HG02981 (cell line): ENCODE data around the gene RAP1B.

Source experiments
- ATAC-seq: cut with Tn5 transposase; IDR thresholded peaks from one replicate; pipeline ENCODE4 v1.9.1; 2021; ENCODE audit warnings: mild to moderate bottlenecking, moderate library complexity; ENCODE audit not compliant: unreplicated experiment

The RAP1B gene

GRCh38 chr12:68611094-68611805 is 551 bp downstream of the RAP1B start:
- peak; percentile 26 for ATAC-seq

- no peak for ATAC-seq
Observed at GRCh38 chr12:68611806-68612160, 1.1 kb downstream of the RAP1B start.

- ATAC-seq, result no peak
Observed at GRCh38 chr12:68612202-68612601, 1.5 kb downstream of the RAP1B start.

DNA sequence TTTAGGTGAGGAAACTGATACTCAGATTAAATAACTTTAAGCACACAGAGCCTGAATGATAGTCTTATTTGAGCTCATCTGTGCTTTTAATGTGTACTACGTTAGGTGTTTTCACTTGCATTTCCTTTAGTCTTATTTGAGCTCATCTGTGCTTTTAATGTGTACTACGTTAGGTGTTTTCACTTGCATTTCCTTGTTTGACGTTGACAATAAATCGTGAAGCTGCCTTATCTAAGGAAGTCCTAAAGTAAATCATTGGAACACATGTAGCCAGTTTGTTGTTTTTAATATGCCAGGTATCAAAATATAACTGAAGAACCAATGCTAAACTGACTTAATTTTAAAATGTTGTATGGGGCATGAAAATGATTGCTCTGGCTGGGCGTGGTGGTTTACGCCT is 2.0 kb downstream of the RAP1B start:
- ATAC-seq, result no peak

DNA sequence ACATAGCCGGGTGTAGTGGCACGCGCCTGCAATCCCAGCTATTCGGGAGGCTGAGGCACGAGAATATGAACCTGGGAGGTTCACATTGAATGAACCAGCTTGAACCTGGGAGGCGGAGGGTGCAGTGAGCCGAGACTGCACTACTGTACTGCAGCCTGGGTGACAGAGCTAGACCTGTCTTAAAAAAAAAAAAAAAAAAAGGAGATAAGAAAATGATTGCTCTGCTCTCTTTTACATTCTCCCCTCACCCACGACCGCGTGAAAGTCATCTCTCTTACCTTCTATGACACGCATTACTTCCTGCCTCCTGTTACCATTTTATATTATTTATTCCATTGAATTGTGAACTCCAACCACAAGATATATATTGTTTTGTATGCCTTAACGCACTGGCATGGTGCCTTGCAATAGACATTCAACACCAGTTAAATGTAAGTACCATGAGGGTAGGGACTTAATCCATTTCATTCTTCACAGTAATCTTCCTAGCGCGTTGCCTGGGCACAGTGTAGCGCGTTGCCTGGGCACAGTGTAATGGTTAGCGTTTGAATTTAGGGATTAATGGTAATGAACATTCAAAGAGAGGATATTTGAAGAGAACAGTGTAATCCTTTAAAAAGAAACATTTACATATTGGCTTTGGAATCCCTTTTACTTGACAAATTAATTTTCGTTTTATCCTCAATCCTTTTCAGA is 2.7 kb downstream of the RAP1B start:
- no peak for ATAC-seq

DNA sequence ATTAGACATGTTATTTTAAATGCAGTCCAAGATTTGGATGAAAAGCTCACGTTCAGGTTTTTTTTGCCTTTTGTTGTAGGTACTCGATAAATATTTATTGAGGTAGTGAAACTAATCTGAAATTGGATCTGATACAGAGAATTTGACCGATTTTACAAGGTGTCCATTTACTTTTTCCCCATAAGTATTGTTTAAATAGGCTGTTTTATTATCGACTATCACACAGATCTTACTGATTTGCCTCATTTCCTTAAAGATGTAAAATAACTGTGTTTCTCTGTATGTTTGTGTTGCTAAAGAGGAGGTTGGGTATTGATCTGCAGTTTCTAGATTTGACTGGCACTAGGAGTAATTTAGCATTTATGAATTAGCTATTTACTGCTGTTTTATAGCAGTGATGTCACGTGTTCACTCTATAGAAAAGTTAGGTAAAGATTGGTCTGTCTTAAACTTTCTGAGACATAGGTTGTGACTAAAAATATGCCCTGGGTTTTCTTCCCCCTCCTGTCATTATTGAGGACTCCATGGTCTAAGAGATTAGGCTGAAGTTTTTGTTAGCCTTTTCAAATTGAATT is 3.5 kb downstream of the RAP1B start:
- ATAC-seq, result no peak

GRCh38 chr12:68614769-68615168 is 4.1 kb downstream of the RAP1B start:
- ATAC-seq, result no peak

DNA sequence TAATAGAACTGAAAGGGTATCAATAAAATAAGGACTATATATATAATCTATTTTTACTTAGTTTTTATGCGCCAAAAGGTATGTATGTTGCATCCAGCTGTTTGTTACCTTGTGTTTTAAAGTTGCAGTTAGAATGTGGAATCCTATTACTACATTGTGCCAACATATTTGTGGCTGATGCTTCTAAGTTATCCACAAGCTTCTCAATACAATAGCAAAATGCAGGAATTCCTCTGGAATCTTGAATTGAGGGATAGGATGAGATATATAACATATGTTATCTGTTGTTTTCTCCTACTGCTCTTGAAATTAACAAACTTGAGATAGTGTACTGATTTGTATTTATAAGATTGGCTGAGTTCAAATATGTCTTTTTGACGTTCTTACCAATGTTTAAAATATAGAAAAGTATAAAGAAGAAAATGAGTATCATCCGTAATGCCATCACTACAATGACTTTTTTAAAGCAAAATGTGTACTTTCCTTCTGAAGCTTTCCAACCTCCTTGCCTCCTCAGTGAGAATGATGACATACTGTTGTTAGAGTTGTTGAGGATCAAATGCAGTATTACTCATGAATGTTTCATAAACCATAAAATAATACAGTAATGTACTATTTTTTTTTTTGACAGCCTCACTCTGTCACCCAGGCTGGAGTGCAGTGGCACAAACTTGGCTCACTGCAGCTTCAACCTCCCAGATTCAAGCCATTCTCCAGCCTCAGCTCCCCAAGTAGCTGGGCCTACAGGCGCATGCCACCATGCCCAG is 6.6 kb downstream of the RAP1B start:
- ATAC-seq, result no peak

DNA sequence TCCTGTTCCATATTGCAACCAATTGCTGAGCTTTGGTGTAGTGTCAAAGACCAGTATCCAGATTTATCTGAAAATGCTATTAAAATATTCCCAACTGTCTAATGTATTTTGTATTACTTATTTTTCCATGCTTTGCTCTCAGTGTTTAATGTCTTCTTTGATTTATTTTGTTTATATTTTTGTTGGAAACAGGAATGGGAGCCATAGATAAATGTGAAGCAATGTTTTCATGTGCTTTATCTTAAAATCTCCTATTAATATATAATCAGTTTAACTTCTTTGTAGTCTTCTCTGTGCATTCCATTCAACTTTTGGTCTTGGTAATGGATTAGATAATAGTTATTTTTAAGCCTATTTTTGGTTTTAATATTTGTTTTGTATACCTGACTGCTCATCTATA is 8.8 kb downstream of the RAP1B start:
- ATAC-seq, result no peak

DNA sequence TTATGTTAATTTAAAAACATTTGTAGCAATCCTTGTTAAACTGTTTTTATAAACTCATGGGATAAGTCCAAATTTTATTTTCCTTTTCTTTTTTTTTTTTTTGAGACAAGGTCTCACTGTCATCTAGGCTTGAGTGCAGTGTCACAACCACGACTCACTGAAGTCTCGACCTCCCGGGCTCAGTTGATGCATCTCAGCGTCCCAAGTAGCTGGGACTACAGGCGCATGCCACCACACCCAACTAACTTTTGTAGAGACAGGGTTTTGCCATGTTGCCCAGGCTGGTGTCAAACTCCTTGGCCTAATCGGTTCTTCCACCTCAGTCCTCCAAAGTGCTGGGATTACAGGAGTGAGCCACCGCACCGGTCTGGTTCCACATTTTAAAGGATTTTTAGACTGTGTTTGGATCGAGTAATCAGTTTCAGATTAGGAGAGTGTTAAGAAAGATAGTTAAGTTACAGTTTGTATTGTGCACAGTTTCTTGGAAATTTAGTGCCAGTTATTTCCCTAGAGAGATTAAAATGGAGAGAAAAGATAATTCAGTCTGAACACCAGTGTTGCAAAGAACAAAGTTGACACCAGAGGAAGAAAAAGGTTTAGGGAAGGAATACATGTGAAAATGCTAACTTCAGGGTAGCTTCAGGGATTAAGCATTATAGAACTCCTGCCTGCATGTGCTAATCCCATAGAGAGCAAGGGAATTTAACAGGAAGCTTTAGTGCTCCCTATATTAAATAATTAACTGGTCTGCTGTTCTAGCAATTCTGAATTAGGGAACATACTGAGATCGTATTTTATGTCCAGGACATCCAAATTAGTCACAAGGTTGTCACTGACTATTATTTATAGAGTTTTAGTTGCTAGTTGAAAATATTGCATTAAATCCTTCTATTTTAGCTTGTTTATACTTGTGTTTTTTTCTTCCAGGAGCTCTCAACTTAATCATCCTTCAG is 10.1 kb downstream of the RAP1B start:
- no peak for ATAC-seq

- no peak for ATAC-seq
Observed at GRCh38 chr12:68621472-68622081, 10.9 kb downstream of the RAP1B start.

DNA sequence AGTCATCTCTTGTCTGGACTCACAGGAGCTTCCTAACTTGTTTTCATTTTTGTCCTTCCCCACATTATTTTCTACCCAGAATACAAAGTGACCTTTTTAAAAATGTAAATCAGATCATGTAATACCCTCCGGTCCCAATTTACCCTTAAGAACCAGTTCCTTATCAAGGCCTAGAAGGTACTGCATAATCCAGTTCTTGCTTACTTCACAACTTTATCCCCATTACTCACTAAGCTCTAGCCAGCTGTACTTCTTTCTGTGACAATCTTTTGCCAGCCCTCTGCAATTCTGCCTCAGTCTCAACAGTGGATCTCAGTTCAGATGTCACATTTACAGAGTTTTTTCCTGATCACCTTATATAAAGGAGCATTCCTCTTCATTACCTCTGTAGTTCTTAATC is 11.6 kb downstream of the RAP1B start:
- ATAC-seq, result no peak

GRCh38 chr12:68623059-68623458 is 12.4 kb downstream of the RAP1B start:
- no peak for ATAC-seq

DNA sequence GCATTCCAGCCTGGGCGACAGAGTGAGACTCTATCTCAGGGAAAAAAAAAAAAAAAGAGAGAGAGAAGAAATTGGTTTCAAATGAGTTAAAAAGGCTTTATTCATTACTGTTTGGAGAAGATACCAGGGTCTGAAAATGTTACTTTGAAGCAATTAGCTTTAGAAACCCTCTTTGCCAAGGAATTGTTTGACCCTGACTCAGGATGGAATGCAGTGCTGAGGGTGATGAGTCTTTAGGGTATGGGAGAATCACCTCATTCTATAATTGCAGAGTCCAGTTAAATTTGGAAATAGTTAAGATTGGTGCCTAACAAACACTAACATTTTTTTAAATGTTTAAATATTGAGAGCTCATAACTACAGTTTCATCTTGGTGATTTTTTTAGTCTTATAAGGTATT is 13.3 kb downstream of the RAP1B start:
- ATAC-seq, result no peak

DNA sequence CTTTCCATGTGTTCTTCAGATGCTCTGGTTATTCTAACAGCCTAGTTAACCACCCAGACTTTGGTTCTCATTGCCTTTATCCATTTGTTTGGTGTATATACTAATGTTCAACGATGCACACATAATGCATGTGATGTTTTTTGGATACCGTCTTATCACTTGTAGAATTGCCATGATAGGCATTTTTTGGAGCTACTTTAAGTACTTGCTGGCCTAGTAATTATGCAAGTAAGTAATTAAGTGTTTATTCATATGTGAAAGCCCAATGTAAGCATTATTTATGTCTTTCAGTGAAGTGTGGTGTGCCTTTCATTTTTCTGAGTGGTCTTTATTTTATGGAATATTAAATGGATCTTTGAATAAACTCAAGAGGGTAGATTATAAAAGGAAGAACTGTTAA is 14.2 kb downstream of the RAP1B start:
- ATAC-seq, result no peak

GRCh38 chr12:68627673-68628319 is 17.1 kb downstream of the RAP1B start:
- ATAC-seq, result no peak

DNA sequence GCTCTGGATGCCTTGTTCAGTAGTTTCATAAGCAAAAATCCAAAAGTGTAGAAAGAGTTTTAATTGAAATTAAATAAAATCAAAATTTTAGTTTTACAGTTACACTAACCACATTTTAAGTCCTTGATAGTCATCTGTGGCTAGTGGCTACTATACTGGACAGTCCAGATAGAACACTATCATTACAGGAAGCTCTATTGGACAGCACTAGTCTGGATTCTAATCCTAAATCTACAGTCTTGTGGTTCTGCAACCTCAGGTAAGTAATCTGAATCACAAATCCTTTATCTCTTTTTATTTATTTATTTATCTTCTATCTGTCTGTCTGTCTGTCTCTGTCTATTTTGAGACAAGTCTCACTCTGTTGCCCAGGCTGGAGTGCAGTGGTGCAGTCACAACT is 18.0 kb downstream of the RAP1B start:
- no peak for ATAC-seq

DNA sequence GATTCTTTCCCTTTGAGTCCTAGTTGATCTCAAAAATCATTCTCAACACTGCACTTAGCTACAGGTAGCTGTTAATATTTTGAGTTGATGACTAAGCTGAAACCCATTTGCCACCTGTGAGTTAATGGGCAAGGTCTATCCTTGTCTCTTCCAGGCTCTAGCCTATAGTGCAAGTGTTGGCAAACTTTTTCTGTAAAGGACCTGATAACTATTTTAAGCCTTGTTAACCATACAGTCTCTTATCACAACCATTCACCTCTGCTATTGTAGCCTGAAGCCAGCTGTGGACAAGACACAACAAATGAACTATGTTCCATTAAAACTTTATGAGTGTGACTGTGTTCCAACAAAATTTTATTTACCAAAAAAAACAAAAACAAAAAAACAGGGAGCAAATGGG is 19.4 kb downstream of the RAP1B start:
- no peak for ATAC-seq

DNA sequence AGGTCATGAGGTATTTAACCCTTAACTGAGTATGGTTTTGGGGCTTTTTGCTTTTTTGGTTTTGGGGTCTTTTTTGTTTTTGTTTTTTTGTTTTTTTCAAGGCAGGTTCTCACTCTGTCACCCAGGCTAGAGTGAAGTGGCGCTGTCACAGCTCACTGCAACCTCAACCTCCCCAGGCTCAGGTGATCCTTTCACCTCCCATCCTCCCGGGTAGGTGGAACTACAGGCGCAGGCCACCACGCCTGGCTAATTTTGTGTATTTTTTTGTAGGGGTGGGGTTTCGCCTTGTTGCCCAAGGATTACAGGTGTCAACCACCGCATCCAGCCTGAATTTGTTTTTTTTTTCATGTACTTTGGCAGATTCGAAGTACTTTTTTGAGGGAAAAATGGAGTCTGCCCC is 19.9 kb downstream of the RAP1B start:
- ATAC-seq, result no peak

- ATAC-seq, result no peak
Observed at GRCh38 chr12:68631227-68631626, 20.5 kb downstream of the RAP1B start.
